ENCODE measurements around the gene WWP2. TPM values are rescaled to one million over a fixed set of nuclear protein-coding genes. Genes with fewer than 3 reads are reported as not detected.
"Not testable (repeated sequence)": the region's sequence is repeated elsewhere in the genome, so short reads cannot be mapped to it uniquely, and the experiment has no call there.

WWP2 gene
- total RNA-seq, 2 experiments from 2014 or later, result 30.3 to 43.4 TPM

DNA sequence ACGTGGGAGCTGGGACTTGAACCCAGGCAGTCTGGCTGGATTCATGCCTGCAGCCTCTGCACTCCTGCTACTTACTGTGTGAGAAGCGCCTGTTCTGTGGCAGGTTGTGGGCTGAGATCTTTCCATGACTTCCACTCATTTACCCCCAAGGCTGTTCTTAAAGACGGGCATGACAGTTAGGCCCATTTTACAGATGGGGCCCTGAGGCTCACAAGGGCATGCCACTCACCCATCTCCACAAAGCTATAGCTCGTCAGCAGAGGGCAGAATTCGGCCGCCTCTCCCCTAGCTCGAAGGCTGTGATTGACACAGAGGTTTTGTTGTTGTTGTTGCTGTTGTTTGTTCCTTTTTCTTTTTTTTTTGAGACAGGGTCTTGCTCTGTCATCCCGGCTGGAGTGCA, 210.8 kb downstream of the WWP2 start:
- POLR2A ChIA-PET; DNase-seq (ENCODE audit: low spot score); intact Hi-C loops (cut with micrococcal nuclease; ENCODE audit: unreplicated experiment); H3K27ac ChIP-seq (ENCODE audit: low read depth, low read length, poor library complexity, severe bottlenecking); CTCF ChIA-PET (ENCODE audit: unreplicated experiment); H3K4me3 ChIP-seq (ENCODE audit: low read depth, low read length, poor library complexity, severe bottlenecking); H2AFZ ChIP-seq (ENCODE audit: low read length); H3K4me2 ChIP-seq (ENCODE audit: low read length); H3K9me3 ChIP-seq (ENCODE audit: low read length); H3K36me3 ChIP-seq (ENCODE audit: insufficient read depth, low read length); H3K79me2 ChIP-seq (ENCODE audit: insufficient read depth, low read depth, low read length); H3K4me1 ChIP-seq (ENCODE audit: insufficient read depth, low read length, poor library complexity, severe bottlenecking); BruUV-seq (replicated peaks); H3K9me2 ChIP-seq (ENCODE audit: insufficient read depth, low read length); H4K20me1 ChIP-seq (ENCODE audit: insufficient read depth, low read length): not testable (repeated sequence)

DNA sequence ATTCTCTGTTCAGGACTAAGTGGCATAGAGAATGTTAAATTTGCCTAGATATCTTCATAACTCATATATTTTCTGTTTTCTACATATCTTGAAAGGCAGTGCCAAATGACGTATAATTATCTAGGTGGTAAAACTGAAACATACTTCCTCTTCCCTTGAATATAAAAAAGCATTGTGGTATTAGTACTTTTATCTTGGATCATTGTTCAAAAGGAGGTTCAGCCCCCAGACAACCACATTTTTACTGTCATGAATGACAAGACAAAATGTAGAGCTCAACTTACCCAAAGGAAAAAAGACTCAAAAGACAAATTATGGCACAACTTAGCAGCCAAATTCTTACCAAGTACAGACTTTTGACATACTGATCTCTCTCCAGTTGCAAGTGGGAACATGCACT, 223.1 kb downstream of the WWP2 start:
- H3K79me2 ChIP-seq (ENCODE audit: insufficient read depth, low read depth, low read length); intact Hi-C loops (cut with micrococcal nuclease; ENCODE audit: unreplicated experiment); POLR2A ChIA-PET; H2AFZ ChIP-seq (ENCODE audit: low read length); DNase-seq (ENCODE audit: low spot score); H3K9me3 ChIP-seq (ENCODE audit: low read length); H3K27ac ChIP-seq (ENCODE audit: low read depth, low read length, poor library complexity, severe bottlenecking); CTCF ChIA-PET (ENCODE audit: unreplicated experiment); H3K4me3 ChIP-seq (ENCODE audit: low read depth, low read length, poor library complexity, severe bottlenecking); BruUV-seq (replicated peaks); H3K9me2 ChIP-seq (ENCODE audit: insufficient read depth, low read length); H3K4me1 ChIP-seq (ENCODE audit: insufficient read depth, low read length, poor library complexity, severe bottlenecking); H4K20me1 ChIP-seq (ENCODE audit: insufficient read depth, low read length); H3K4me2 ChIP-seq (ENCODE audit: low read length); H3K36me3 ChIP-seq (ENCODE audit: insufficient read depth, low read length): not testable (repeated sequence)

Small RNA genes within 50 kb of the gene (microRNA-seq; reads per million reads assigned to microRNA genes)
- 24,087 reads per million, percentile 97 among the genes with 10 or more reads in this experiment for gene MIR140 (ENCODE audit: borderline replicate concordance)

Small RNA genes within 50 kb of the gene (small RNA-seq; reads per million reads assigned to genes)
- gene AC026468.1 (not detected), gene MIR140 (39.3 reads per million, percentile 98 among the genes with 10 or more reads in this experiment), gene RF00091 (not detected)

Other genes with a start within 250 kb of the WWP2 start
- gene NFAT5, start 196.4 kb upstream of the WWP2 start, total RNA-seq (2014; rRNA removed; shearing (Covaris generic)), result 6.7 and 9.9 TPM in 2 replicates
- 26.0 and 29.7 TPM in 2 replicates for gene NFAT5, start 196.4 kb upstream of the WWP2 start, total RNA-seq (2022)
- gene NQO1, start 35.8 kb upstream of the WWP2 start, total RNA-seq (2014; rRNA removed; shearing (Covaris generic)), result 3.2 and 3.6 TPM in 2 replicates
- gene NQO1, start 35.8 kb upstream of the WWP2 start, total RNA-seq (2022), result 4.1 TPM in 2 replicates
- gene NOB1, start 7.4 kb upstream of the WWP2 start, total RNA-seq (2014; rRNA removed; shearing (Covaris generic)), result 29.3 and 36.9 TPM in 2 replicates
- 62.2 and 68.7 TPM in 2 replicates for gene NOB1, start 7.4 kb upstream of the WWP2 start, total RNA-seq (2022)
- 0.09 and 0.21 TPM in 2 replicates for gene CLEC18A, start 189.0 kb downstream of the WWP2 start, total RNA-seq (2014; rRNA removed; shearing (Covaris generic))
- 0.19 and 0.55 TPM in 2 replicates for gene CLEC18A, start 189.0 kb downstream of the WWP2 start, total RNA-seq (2022)

All from OCI-LY7 (cell line).